PC-9 (cell line): ENCODE measurements around the gene ST6GALNAC6. TPM values are rescaled to one million over a fixed set of nuclear protein-coding genes. Genes with fewer than 3 reads are reported as not detected.

Experiments
- BruUV-seq: library from RNA; stranded (reverse); fragments of 400-500 nt; replicated peaks from 2 replicates; lab custom pipeline; 2021; lab: Mats Ljungman, UMichigan
- CTCF ChIA-PET: fragments of 300-600 bp; sonication (Branson Sonifier 250); formaldehyde crosslinking; loops from one replicate; lab custom pipeline; 2022; ENCODE audit warnings: antibody characterized with exemption; lab: Charles Lee
- POLR2A ChIA-PET: fragments of 300-600 bp; sonication (Branson Sonifier 250); formaldehyde crosslinking; loops from one replicate; lab custom pipeline; 2022; ENCODE audit warnings: antibody characterized with exemption; ENCODE audit not compliant: unreplicated experiment; lab: Charles Lee
- DNase-seq, 2 experiments: peaks; one replicate each; pipeline versions ENCODE4 v3.0.0 to v3.0.0-alpha.2; 2015 to 2022; ENCODE audit warnings: mixed read lengths in 1 of 2
- H2AFZ ChIP-seq: fragments of 200-600 bp; sonication (generic); 2 replicates; pipeline ENCODE4 v1.8.1; 2017; ENCODE audit warnings: antibody characterized with exemption
- H3F3A ChIP-seq: fragments of 200-600 bp; sonication (generic); 2 replicates; pipeline ENCODE4 v1.8.1; 2017; ENCODE audit warnings: antibody characterized with exemption, mild to moderate bottlenecking, low read depth; ENCODE audit not compliant: insufficient read depth
- H3K27ac ChIP-seq: fragments of 200-600 bp; sonication (generic); 2 replicates; pipeline ENCODE4 v1.6.1; 2016; ENCODE audit warnings: mixed run types
- H3K27me3 ChIP-seq: fragments of 200-600 bp; sonication (generic); 2 replicates; pipeline ENCODE4 v1.6.1; 2016; ENCODE audit warnings: low read depth, mixed run types; ENCODE audit not compliant: insufficient read depth
- H3K36me3 ChIP-seq: fragments of 200-600 bp; sonication (generic); 2 replicates; pipeline ENCODE4 v1.6.1; 2016; ENCODE audit warnings: low read depth, mixed run types
- H3K4me1 ChIP-seq: fragments of 200-600 bp; sonication (generic); replicated peaks from 2 replicates; pipeline ENCODE4 v1.6.1; 2016; ENCODE audit warnings: mixed run types; ENCODE audit not compliant: insufficient read depth
- H3K4me2 ChIP-seq: fragments of 200-600 bp; sonication (generic); 2 replicates; pipeline ENCODE4 v1.6.1; 2017; ENCODE audit warnings: mixed run types
- H3K4me3 ChIP-seq: fragments of 200-600 bp; sonication (generic); 2 replicates; pipeline ENCODE4 v1.6.1; 2016; ENCODE audit warnings: mixed run types
- H3K79me2 ChIP-seq: fragments of 200-600 bp; sonication (generic); 2 replicates; pipeline ENCODE4 v1.6.1; 2017; ENCODE audit warnings: low read depth, mixed run types
- H3K9me2 ChIP-seq: fragments of 200-600 bp; sonication (generic); 2 replicates; pipeline ENCODE4 v1.8.1; 2017; ENCODE audit warnings: mild to moderate bottlenecking; ENCODE audit not compliant: insufficient read depth
- H3K9me3 ChIP-seq: fragments of 200-600 bp; sonication (generic); 2 replicates; pipeline ENCODE4 v1.8.1; 2016; ENCODE audit warnings: low read depth; ENCODE audit not compliant: insufficient read depth
- H4K20me1 ChIP-seq: fragments of 200-600 bp; sonication (generic); 2 replicates; pipeline ENCODE4 v1.8.1; 2017; ENCODE audit not compliant: insufficient read depth
- EZH2 ChIP-seq: fragments of 200-600 bp; sonication (generic); IDR thresholded peaks from 2 replicates; pipeline ENCODE4 v1.8.0; 2017; ENCODE audit warnings: antibody characterized with exemption, low read depth
- intact Hi-C: fragments of 100-400 bp; cut with micrococcal nuclease; formaldehyde crosslinking; loops from one replicate; pipeline ENCODE4 v1.10.0; 2022; ENCODE audit not compliant: unreplicated experiment
- total RNA-seq: library from RNA; stranded (reverse); gene quantifications from 2 replicates; pipeline ENCODE4 v1.2.3, GENCODE V29; 2021
- TF ChIP-seq, protein P1 (sequence below): fragments of 200-600 bp; sonication (generic); conservative IDR thresholded peaks from 2 replicates; pipeline ENCODE4 v1.6.1; 2017; ENCODE audit warnings: mixed run types, antibody characterized with exemption, mild to moderate bottlenecking, moderate library complexity

Gene ST6GALNAC6
- total RNA-seq, 1 experiment from 2014 or later: 23.3 TPM

DNA sequence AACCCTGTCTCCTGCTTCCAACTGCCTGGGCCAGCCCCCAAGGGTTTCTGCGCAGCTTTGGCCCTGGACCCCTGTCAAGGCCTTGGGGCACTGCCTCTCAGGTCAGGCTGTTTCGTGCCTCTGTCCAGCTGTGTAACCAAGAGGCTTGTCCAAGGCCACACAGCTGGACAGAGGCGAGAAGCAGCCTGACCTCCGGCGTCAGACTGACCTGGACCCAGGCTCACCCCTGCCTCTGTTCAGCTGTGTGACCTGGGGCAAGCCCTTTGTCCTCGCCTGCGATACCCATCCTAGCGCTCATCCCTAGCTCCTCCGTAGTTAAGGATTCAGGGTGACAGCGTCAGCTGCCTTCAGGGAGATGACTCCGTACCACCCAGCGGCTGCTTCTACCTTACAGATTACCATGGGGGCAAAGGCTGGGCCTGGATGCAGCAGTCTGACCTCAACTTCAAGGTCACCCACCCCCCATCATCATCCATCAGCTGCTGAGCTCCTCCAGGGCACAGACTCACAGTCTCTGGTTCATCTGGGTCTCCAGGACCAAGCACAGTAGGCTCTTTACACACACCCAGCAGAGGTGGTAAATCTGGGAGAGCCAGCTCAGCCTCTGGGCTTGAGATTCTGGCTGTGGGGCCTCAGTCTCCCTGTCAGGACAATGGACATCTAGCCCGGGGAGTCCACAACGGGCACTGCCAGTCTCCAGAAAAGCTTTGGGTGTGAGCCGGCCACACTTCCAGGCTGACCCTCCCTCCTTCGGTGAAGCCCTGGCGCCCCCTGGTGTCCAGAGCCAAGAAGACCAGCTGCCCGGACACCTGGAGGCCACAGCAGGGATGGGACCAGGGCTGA is 29.9 kb downstream of the ST6GALNAC6 start:
- no peaks in the 10 kb centered on the region for H3K27me3 ChIP-seq
- H3K36me3 ChIP-seq: no peaks in the 10 kb centered on the region
- no peaks in the 10 kb centered on the region for H3K9me3 ChIP-seq
- TF ChIP-seq, protein P1, sequence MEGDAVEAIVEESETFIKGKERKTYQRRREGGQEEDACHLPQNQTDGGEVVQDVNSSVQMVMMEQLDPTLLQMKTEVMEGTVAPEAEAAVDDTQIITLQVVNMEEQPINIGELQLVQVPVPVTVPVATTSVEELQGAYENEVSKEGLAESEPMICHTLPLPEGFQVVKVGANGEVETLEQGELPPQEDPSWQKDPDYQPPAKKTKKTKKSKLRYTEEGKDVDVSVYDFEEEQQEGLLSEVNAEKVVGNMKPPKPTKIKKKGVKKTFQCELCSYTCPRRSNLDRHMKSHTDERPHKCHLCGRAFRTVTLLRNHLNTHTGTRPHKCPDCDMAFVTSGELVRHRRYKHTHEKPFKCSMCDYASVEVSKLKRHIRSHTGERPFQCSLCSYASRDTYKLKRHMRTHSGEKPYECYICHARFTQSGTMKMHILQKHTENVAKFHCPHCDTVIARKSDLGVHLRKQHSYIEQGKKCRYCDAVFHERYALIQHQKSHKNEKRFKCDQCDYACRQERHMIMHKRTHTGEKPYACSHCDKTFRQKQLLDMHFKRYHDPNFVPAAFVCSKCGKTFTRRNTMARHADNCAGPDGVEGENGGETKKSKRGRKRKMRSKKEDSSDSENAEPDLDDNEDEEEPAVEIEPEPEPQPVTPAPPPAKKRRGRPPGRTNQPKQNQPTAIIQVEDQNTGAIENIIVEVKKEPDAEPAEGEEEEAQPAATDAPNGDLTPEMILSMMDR: peak; percentile 91
- no peak for TF ChIP-seq EZH2
- no peaks in the 10 kb centered on the region for H4K20me1 ChIP-seq
- H3K27ac ChIP-seq: no peak overlapping the region
- no peak overlapping the region for H3K4me2 ChIP-seq
- no peak overlapping the region for H3K4me3 ChIP-seq
- H3K4me1 ChIP-seq: peaks cover 4% of the 10 kb centered on the region; the same call in 1 of the 2 replicates
- intact Hi-C loops: loop anchor here (1.0 to 5.0 kb wide), 5 partner anchors 49 to 134 kb away; partner anchors contain the start of genes CDK9, FPGS and TOR2A
- ChIA-PET CTCF (interaction anchor here (0.6 to 1.6 kb wide), 13 partner anchors 15 to 450 kb away, joined by 3 to 9 read pairs (median 4); partner anchors contain the start of genes CDK9, ENG and TOR2A), POLR2A (no interaction called here)
- peak; percentile 64 to 94 for DNase-seq
- no peak overlapping the region for H2AFZ ChIP-seq
- no peaks in the 10 kb centered on the region for H3K9me2 ChIP-seq
- no peaks in the 10 kb centered on the region for H3K79me2 ChIP-seq
- BruUV-seq: no TSS peak
- peaks cover 7% of the 10 kb centered on the region; the same call in 1 of the 2 replicates for H3F3A ChIP-seq

DNA sequence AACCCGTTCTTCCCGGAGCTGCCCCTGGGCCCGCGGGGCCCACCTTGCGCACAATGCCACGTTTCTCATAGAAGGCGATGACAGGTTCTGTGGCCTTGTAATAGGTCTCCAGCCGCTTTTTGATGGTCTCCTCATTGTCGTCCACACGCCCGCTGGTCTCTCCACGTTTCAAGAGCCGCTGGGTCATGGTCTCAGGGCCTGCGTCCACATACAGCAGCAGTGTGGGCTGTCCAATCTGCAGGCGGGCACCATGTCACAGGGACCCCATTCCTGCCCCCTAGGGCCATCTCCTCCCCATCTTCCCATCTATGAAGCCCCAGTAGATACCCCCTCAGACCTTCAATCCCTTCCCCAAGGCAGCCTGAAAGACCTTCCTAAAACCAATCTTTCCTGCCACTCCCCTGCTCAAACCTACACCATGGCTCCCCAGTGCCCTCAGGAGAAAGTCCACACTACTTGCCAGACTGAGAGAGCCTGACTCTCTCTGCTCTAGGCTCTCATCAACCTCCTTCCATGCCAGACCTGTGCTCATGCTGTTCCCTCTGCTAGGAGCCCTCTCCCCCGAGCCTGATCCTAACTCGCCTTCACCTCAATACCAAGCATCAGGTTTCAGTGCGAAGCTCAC is 31.0 kb downstream of the ST6GALNAC6 start:
- H3K79me2 ChIP-seq: no peaks in the 10 kb centered on the region
- H3K36me3 ChIP-seq: no peaks in the 10 kb centered on the region
- no peak overlapping the region for H3K4me3 ChIP-seq
- ChIA-PET POLR2A (no interaction called here), CTCF (no interaction called here)
- BruUV-seq: no TSS peak
- no peak overlapping the region for H2AFZ ChIP-seq
- H3F3A ChIP-seq: peaks cover 7% of the 10 kb centered on the region; the same call in 1 of the 2 replicates
- H3K4me2 ChIP-seq: no peak overlapping the region
- no peak for DNase-seq
- intact Hi-C loops: no loop called here
- H3K9me3 ChIP-seq: no peaks in the 10 kb centered on the region
- no peaks in the 10 kb centered on the region for H3K4me1 ChIP-seq
- H3K9me2 ChIP-seq: no peaks in the 10 kb centered on the region
- no peak overlapping the region for H3K27ac ChIP-seq
- no peaks in the 10 kb centered on the region for H3K27me3 ChIP-seq
- H4K20me1 ChIP-seq: no peaks in the 10 kb centered on the region
- TF ChIP-seq EZH2: no peak
- TF ChIP-seq, protein P1: no peak

DNA sequence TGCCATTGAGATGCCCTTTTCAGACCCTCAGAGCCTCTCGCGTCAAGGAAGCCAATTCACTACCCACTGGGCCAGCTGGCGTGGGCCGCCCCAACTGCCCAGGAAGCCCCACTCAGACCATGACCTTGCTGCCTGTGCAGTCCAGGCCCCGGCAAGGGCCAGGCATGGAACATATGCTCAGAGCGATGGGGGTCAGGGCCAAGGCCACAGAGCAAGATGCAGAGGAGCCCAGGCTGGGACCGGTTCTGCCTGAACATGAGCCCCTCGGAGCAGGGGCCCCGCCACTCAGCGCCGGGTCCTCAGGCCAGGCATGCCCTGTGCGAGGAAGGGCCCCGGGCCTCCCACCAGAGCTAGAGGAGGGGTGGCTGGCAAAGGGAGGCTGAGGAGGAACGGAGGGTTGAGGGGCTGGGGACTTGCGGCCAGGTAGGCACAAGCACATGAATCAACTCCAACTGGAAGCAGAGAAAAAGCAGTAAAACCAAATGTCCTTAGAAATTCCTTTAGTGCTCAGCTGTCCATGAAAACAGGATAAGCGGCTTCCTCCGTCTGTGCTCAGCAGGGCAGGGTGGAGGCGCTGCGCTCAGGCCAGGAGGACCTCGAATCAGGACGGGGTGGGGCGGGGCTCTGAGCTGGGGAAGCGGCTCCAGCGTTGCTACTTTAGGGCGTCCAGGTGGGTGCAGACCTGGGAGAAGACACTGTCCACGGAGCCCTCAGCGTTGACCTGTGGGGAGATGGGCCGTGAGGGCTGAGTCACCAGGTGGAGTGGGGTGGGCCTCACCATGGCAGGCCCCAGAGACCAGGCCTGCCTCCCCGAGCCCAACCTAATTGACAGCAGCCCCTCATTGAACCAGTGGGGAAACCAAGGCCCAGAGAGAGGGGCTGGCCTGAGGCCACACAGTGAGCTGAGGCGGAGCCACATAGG is 31.8 kb downstream of the ST6GALNAC6 start:
- H3K27me3 ChIP-seq: no peaks in the 10 kb centered on the region
- CTCF ChIA-PET: no interaction called here
- H3K27ac ChIP-seq: no peak overlapping the region
- H4K20me1 ChIP-seq: no peaks in the 10 kb centered on the region
- no peaks in the 10 kb centered on the region for H3K9me3 ChIP-seq
- BruUV-seq: no TSS peak
- H3F3A ChIP-seq: peaks cover 7% of the 10 kb centered on the region; the same call in 1 of the 2 replicates
- no peak overlapping the region for H3K4me2 ChIP-seq
- no peak for DNase-seq
- intact Hi-C loops: no loop called here
- POLR2A ChIA-PET: no interaction called here
- H3K9me2 ChIP-seq: no peaks in the 10 kb centered on the region
- no peak for TF ChIP-seq EZH2
- TF ChIP-seq, protein P1: no peak
- H2AFZ ChIP-seq: no peak overlapping the region
- no peak overlapping the region for H3K4me3 ChIP-seq
- no peaks in the 10 kb centered on the region for H3K79me2 ChIP-seq
- H3K36me3 ChIP-seq: no peaks in the 10 kb centered on the region
- no peaks in the 10 kb centered on the region for H3K4me1 ChIP-seq
